ENCODE data around the gene TMEM40. TPM values are rescaled to one million over a fixed set of nuclear protein-coding genes. Genes with fewer than 3 reads are reported as not detected.
A peak's percentile ranks its signal among the peaks of the same experiment; 100 is the strongest.

TMEM40 gene
- total and polyA plus RNA-seq, 2 donors (not counting 1 experiment from before 2014, with no cell fraction given): 0.33 TPM; not detected in 1

DNA sequence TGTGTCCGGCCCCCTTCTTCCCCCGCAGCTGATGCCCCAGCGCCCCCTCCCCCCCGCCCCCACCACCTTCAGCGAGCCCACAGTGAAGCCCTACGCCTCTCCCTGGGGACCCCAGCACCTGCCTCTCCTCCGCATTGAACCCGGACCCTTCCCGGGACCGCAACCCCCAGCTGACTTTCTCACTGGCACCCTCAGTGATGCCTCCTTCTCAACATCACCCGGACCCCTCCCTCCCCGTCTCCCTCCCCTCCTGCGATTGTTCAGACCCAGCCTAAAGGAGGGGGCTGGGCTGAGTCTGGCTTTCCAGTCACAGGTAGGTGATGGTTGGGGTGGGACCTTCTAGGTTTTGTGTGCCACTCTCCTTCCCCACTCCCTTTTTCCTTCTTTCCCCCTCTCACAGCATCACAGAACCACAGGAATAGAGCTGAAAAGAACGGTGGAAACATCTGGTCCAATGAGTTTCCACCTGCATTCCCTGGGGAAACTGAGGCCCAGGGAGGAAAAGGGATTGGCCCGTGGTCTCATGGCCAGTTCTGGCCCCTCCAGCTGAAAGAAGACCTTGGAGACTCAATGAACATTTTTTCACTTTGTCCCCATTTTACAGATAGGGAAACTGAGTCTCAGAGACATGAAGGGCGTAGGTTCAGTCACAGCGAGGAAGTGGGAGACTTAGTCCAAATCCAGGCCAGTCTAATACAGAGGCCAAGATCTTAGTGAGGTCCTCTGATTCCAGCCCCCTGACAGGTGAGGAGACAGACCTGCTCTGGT lies 38.2 kb upstream of the TMEM40 start:
- H3K4me3 Mint-ChIP-seq: peak overlapping the region; percentile 89
- intact Hi-C loops (cut with micrococcal nuclease): loop anchor here (5.0 kb wide), 1 partner anchor 135 kb away; the partner anchor contains the start of gene RAF1
- Histone ChIP-seq H3K4me3 (ENCODE audit: control extremely low read depth in 1 of 5, extremely low read depth in 1 of 5, insufficient read depth in 1 of 5, low read depth in 2 of 5, low read length in 4 of 5) (peak overlapping the region in 4 of 5 experiments; percentile 53 to 78 (median 61)), H3K9me3 (ENCODE audit: control extremely low read depth in 1 of 3, control insufficient read depth in 2 of 3, insufficient read depth in 1 of 3, low read length in 2 of 3) (peaks cover 0 to 3% (median 0%) of the 10 kb centered on the region in 3 donors), H3K27me3 (replicated peaks in 1 of 4; ENCODE audit: control extremely low read depth in 1 of 4, control insufficient read depth in 3 of 4, insufficient read depth in 4 of 4, low read length in 3 of 4) (peaks cover 0 to 14% (median 6%) of the 10 kb centered on the region in 4 experiments), H3K4me1 (ENCODE audit: control insufficient read depth in 2 of 2, insufficient read depth in 2 of 2, low read length in 2 of 2) (peaks cover 15 to 26% of the 10 kb centered on the region in 2 donors), H3K27ac (ENCODE audit: low read length in 2 of 2) (no peak overlapping the region), H2AFZ (ENCODE audit: insufficient read depth, low read depth, low read length, poor library complexity, severe bottlenecking) (peak overlapping the region; percentile 90), H3K79me2 (ENCODE audit: control insufficient read depth, insufficient read depth, low read length) (no peaks in the 10 kb centered on the region), H3K9ac (ENCODE audit: low read length) (no peak overlapping the region), H3K4me2 (replicated peaks; ENCODE audit: low read depth, low read length, poor library complexity, severe bottlenecking) (peak overlapping the region; percentile 97), H4K20me1 (ENCODE audit: control insufficient read depth, insufficient read depth, low read length, poor library complexity, severe bottlenecking) (no peaks in the 10 kb centered on the region), H3K36me3 (replicated peaks in 1 of 2; ENCODE audit: control extremely low read depth in 1 of 2, control insufficient read depth in 1 of 2, extremely low read depth in 1 of 2, insufficient read depth in 2 of 2, low read length in 1 of 2) (no peaks in the 10 kb centered on the region)
- ATAC-seq (ENCODE audit: low read depth): no peak
- H3K9me3 Mint-ChIP-seq (ENCODE audit: insufficient read depth): no peaks in the 10 kb centered on the region
- ChIA-PET POLR2A (interaction anchor here (0.7 kb wide), 1 partner anchor 446 kb away, joined by 3 read pairs; no protein-coding TSS in a partner anchor), CTCF (interaction anchor here (1.2 to 3.3 kb wide), 4 partner anchors 10 to 91 kb away, joined by 3 to 24 read pairs (median 4); no protein-coding TSS in a partner anchor)
- TF ChIP-seq EZH2 (IDR thresholded peaks at IDR 0.05; ENCODE audit: borderline replicate concordance, insufficient read depth, low read depth, low read length, poor library complexity, severe bottlenecking): no peak
- TF ChIP-seq, protein P1, sequence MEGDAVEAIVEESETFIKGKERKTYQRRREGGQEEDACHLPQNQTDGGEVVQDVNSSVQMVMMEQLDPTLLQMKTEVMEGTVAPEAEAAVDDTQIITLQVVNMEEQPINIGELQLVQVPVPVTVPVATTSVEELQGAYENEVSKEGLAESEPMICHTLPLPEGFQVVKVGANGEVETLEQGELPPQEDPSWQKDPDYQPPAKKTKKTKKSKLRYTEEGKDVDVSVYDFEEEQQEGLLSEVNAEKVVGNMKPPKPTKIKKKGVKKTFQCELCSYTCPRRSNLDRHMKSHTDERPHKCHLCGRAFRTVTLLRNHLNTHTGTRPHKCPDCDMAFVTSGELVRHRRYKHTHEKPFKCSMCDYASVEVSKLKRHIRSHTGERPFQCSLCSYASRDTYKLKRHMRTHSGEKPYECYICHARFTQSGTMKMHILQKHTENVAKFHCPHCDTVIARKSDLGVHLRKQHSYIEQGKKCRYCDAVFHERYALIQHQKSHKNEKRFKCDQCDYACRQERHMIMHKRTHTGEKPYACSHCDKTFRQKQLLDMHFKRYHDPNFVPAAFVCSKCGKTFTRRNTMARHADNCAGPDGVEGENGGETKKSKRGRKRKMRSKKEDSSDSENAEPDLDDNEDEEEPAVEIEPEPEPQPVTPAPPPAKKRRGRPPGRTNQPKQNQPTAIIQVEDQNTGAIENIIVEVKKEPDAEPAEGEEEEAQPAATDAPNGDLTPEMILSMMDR (IDR thresholded peaks at IDR 0.05): no peak
- DNase-seq: no peak
- peaks cover 22% of the 10 kb centered on the region for H3K4me1 Mint-ChIP-seq
- H3K27me3 Mint-ChIP-seq: peaks cover 10% of the 10 kb centered on the region
- H3K27ac Mint-ChIP-seq: peak overlapping the region; percentile 5
- 44% methylated on average over 6 of the region's 17 CpGs for WGBS (ENCODE audit: insufficient coverage)

Measured in B cell (primary cell).